GM12891 (cell line): Measurements from ENCODE around the gene PROK2.

ENCODE experiments used
- POLR2A ChIP-seq: IDR thresholded peaks from 2 replicates; pipeline ENCODE4 v1.6.1; 2011; ENCODE audit warnings: low read depth, low read length, control low read depth
- POLR2AphosphoS5 ChIP-seq: IDR thresholded peaks from 2 replicates; pipeline ENCODE4 v1.6.1; 2011; ENCODE audit warnings: low read depth, low read length, control low read depth
- POU2F2 ChIP-seq: IDR thresholded peaks from 2 replicates; pipeline ENCODE4 v1.6.1; 2011; ENCODE audit warnings: low read depth, mild to moderate bottlenecking, control low read depth, low read length, moderate library complexity
- SPI1 ChIP-seq: IDR thresholded peaks from 2 replicates; pipeline ENCODE4 v1.6.1; 2011; ENCODE audit warnings: low read depth, low read length, control low read depth
- TAF1 ChIP-seq: IDR thresholded peaks from 2 replicates; pipeline ENCODE4 v1.6.1; 2011; ENCODE audit warnings: low read depth, low read length, control low read depth

DNA sequence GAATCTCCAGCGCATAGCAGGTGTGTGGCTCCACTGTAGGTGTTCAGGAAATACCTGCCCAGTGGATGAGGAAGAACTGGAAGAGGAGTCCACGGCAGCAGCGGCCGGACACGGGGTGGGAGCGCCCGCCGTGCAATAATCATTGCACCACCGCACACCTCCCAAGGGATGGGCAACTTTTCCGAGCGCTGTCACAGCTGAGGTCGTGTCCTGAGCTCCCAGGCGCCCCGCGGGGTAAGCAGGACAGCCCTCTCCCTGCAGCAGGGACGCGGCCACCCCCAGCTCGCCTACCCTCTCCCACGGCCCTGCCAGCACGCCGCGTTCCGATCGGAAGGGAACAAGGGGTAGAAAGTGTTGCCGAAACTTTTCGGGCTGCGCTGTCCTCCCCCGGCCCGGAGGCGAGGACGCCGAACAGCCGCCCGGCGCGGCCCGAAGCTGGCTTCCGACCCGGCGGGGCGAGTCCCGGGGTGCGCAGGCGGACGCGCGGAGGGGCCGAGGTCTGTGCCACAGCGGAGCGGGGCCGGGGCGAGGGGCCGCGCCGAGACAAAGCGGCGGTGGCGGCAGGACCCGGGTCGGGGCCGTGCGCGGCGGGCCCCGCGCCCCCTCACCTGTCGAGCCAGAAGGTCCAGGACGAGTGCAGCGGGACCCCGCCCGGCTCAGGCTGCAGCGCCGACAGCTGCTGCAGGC is 60.2 kb downstream of the PROK2 start:
- TF ChIP-seq POLR2A, result no peak
- no peak for TF ChIP-seq TAF1
- no peak for TF ChIP-seq POU2F2
- no peak for TF ChIP-seq POLR2AphosphoS5
- TF ChIP-seq SPI1, result no peak
